Bronchial epithelial cell (primary cell): ENCODE results near the gene TDRD7. TPM values are rescaled to one million over a fixed set of nuclear protein-coding genes. Genes with fewer than 3 reads are reported as not detected.

Source experiments
- DNase-seq: peaks from one replicate; pipeline ENCODE4 v3.0.0-alpha.2; 2010; ENCODE audit warnings: low read depth
- FAIRE-seq: peaks from 2 replicates; lab custom pipeline; 2011; peaks lifted over from hg19 to GRCh38; lab: Jason Lieb, UNC
- H3K27me3 ChIP-seq: 2 replicates; pipeline ENCODE4 v1.5.1; 2011; ENCODE audit warnings: low read length; ENCODE audit not compliant: control insufficient read depth, insufficient read depth
- H3K36me3 ChIP-seq: 2 replicates; pipeline ENCODE4 v1.5.1; 2011; ENCODE audit warnings: low read length; ENCODE audit not compliant: control insufficient read depth, insufficient read depth
- H3K4me3 ChIP-seq: 2 replicates; pipeline ENCODE4 v1.5.1; 2011; ENCODE audit warnings: mild to moderate bottlenecking, low read depth, low read length, control low read depth
- CTCF ChIP-seq: IDR thresholded peaks from 2 replicates; pipeline ENCODE4 v1.5.1; 2011; ENCODE audit warnings: mild to moderate bottlenecking, moderate library complexity, low read length, control low read depth, inconsistent platforms; ENCODE audit not compliant: insufficient read depth, severe bottlenecking
- total RNA-seq: library from RNA; depleted of rRNA; stranded (reverse); fragments of >200 nt; gene quantifications from 2 replicates; pipeline ENCODE4 v1.2.1, GENCODE V29; 2014

The TDRD7 gene
- total RNA-seq, 1 donor from 2014 or later, result 1.8 TPM

- DNase-seq (no peak), FAIRE-seq (no peak)
- H3K36me3 ChIP-seq, result no peaks in the 10 kb centered on the region
- no peak overlapping the region for H3K4me3 ChIP-seq
- TF ChIP-seq CTCF, result no peak
- no peaks in the 10 kb centered on the region for H3K27me3 ChIP-seq
These were observed 25.6 kb upstream of the TDRD7 start for GRCh38 chr9:97386265-97386633.

- Histone ChIP-seq H3K36me3 (no peaks in the 10 kb centered on the region), H3K4me3 (no peak overlapping the region), H3K27me3 (no peaks in the 10 kb centered on the region)
- FAIRE-seq (no peak), DNase-seq (peak; percentile 35)
- peak; percentile 97 for TF ChIP-seq CTCF
These were observed 25.0 kb upstream of the TDRD7 start for GRCh38 chr9:97386733-97387503.

- TF ChIP-seq CTCF, result no peak
- Histone ChIP-seq H3K4me3 (no peak overlapping the region), H3K36me3 (no peaks in the 10 kb centered on the region), H3K27me3 (no peaks in the 10 kb centered on the region)
- FAIRE-seq (no peak), DNase-seq (no peak)
These were observed 24.4 kb upstream of the TDRD7 start for GRCh38 chr9:97387504-97387886.

GRCh38 chr9:97387936-97388684 is 23.8 kb upstream of the TDRD7 start:
- TF ChIP-seq CTCF, result no peak
- DNase-seq (no peak), FAIRE-seq (no peak)
- H3K4me3 ChIP-seq, result no peak overlapping the region
- no peaks in the 10 kb centered on the region for H3K36me3 ChIP-seq
- peaks cover under 1% of the 10 kb centered on the region for H3K27me3 ChIP-seq

GRCh38 chr9:97388721-97389238 is 23.1 kb upstream of the TDRD7 start:
- no peak for DNase-seq
- Histone ChIP-seq H3K27me3 (peaks cover 2% of the 10 kb centered on the region), H3K36me3 (no peaks in the 10 kb centered on the region), H3K4me3 (no peak overlapping the region)
- no peak for TF ChIP-seq CTCF
- no peak for FAIRE-seq
